Coronary artery (tissue), 2 donors: Measurements from ENCODE around the gene SLC25A42.

Experiments
- DNase-seq: peaks from one replicate; pipeline ENCODE4 v3.0.0-alpha.2; 2017; ENCODE audit warnings: low spot score
- H3K27ac ChIP-seq, 2 donors: fragments of 200-600 bp; sonication (generic); one replicate each; pipeline ENCODE4 v1.5.1; 2016 to 2019
- H3K4me3 ChIP-seq: fragments of 200-600 bp; sonication (generic); 2 replicates; pipeline ENCODE4 v1.5.1; 2016; ENCODE audit warnings: mild to moderate bottlenecking, moderate library complexity
- CTCF ChIP-seq: fragments of 200-600 bp; sonication (generic); IDR thresholded peaks from one replicate; pipeline ENCODE4 v1.5.1; 2019; ENCODE audit warnings: antibody characterized with exemption

SLC25A42 gene

DNA sequence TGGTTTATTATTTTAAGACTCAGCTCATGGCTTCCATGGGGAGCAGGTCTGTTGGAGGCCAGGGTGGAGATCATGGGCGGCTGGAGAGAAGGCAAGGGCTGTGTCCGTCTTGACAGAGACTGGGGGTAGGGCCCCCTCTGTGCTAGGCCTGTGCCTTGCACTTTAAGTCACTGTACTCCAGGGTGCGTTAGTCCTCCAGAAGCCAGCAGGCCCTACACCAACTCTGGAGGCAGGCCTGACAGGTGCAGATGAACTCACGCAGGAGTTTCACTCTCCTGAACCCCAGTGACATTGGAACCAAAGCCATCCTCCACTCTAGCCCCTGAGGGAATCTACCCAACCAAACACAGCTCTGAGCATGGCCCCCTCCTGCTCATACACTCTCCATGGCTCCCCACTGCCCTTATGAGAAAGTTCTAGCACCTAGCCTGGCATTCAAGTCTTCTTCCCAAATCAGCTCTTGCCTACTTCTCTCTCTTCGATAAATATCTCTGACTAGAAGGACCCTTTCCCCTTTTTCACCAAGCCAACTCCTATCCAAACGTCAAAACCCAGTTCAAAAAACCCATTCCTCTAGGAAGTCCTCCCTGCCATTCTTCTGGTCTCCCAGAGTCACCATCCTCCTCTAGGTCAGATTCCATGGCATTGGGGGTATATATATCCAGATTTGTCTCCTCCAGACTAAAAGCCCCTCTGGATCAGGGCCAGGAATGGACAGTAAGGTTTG, 91.1 kb downstream of the SLC25A42 start:
- no peak for DNase-seq
- no peak for TF ChIP-seq CTCF
- no peak overlapping the region for H3K4me3 ChIP-seq

DNA sequence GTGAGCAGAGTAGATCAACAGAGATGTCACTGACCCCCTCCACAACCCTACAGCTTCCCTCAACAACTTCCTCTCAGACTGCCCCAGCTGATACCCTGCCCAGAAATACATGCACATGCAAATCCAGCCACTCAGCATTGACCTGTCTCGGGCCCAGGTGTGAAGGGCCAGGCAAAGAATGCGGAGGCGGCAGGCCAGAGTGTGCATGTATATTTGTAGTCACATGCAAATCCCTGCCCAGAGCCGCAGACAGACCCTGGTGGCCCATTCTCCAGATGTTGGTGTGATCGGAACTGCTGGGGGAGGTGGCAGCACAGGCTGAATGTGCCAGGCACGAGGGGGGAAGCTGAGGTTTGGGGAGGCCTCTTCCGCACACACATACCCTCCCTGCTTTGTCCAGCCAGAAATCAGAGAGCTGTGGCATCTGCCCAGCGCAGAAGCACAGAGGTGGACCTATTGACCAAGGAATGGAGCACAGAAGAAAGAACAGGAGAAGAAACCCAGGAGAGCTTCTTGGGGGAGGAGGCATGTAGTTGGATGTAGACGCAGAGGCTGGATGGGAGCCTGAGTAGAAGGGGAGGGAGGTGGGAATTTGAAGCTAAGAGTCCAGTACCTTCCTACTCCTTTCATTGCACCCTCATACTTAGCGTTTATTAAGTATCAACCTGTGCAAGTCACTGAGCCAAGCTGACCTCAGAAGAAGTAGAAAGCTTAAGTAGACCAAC, 91.9 kb downstream of the SLC25A42 start:
- Histone ChIP-seq H3K4me3 (no peak overlapping the region), H3K27ac (no peak overlapping the region)
- DNase-seq: no peak
- no peak for TF ChIP-seq CTCF

More for the DNA sequence above, 91.1 kb downstream of the SLC25A42 start:
- H3K27ac ChIP-seq: no peak overlapping the region

DNA sequence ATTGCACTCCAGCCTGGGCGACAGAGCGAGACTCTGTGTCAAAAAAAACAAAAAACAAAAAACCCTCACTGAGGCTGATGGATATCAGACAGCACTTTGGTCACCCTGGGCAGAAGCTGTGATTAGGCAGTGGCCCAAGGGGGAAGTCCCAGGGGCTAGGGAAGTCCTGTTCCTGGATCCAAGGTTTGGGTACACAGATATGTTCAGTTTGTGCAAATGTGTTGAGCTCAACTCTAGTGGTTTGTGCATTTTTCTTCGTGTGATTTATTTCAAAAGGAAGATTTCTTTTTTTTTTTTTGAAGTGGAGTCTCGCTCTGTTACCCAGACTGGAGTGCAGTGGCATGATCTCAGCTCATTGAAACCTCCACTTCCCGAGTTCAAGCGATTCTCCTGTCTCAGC, 94.0 kb downstream of the SLC25A42 start:
- no peak overlapping the region for H3K4me3 ChIP-seq
- no peak overlapping the region for H3K27ac ChIP-seq
- no peak for TF ChIP-seq CTCF
- no peak for DNase-seq

DNA sequence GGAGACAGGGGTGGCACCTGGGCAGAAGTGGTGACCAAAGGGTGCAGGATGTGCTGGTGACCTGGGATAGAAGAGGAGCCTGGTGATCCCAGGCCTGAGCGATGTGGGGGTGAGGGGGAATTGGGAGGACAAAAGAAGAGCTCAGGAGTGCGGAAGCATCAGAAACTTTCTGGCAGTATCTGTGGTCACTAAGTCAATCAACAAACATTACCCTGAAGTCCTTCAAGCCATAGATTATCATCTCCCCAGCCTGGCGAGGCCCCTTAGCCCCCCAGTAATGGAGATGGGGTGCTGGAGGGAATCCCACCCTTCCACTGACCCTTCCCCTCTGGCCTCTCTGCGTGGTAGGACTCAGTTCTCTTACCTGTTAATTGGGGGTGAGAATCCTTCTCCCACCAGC, 95.7 kb downstream of the SLC25A42 start:
- Histone ChIP-seq H3K27ac (no peak overlapping the region), H3K4me3 (no peak overlapping the region)
- no peak for DNase-seq
- TF ChIP-seq CTCF: no peak

GRCh38 chr19:19160461-19161035, 96.8 kb downstream of the SLC25A42 start:
- Histone ChIP-seq H3K4me3 (no peak overlapping the region), H3K27ac (no peak overlapping the region)
- TF ChIP-seq CTCF: no peak
- DNase-seq: no peak

DNA sequence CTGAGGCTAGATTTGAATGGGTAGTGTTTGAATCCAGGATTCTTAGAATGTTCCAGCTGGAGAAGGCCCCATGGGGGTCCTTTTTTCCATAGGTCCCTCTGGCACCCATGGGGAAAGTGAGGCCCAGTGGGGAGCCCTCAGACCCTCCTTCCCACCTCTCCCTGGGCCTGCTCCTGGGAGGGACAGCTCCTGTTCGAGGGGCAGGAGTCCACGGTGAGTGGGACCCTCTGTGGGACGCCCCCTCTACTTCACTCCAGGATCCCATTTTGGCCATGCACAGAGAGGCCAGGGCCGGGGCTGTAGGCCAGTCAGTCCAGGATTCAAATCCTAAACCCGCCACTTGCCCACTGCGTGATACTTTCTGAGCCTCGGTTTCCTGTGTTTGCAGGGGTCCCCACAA, 98.7 kb downstream of the SLC25A42 start:
- DNase-seq: no peak
- TF ChIP-seq CTCF: no peak
- H3K27ac ChIP-seq: no peak overlapping the region
- no peak overlapping the region for H3K4me3 ChIP-seq
